K562 (cell line): ENCODE data around the gene NIPA2. TPM values are rescaled to one million over a fixed set of nuclear protein-coding genes. Genes with fewer than 3 reads are reported as not detected.

Experiments
- ATAC-seq: fragments of 200-7000 bp; cut with Tn5 transposase; 3 replicates; pipeline ENCODE4 v1.9.1; 2020; ENCODE audit warnings: moderate library complexity
- BruUV-seq: library from RNA; stranded (reverse); fragments of 400-500 nt; replicated peaks from 2 replicates; lab custom pipeline; 2021; lab: Mats Ljungman, UMichigan
- CTCF ChIA-PET: fragments of 300-600 bp; formaldehyde crosslinking; extraction: SDS; loops from one replicate; lab custom pipeline; 2021; ENCODE audit warnings: low intra/inter-chr PET ratio; lab: Yijun Ruan, JAX
- POLR2A ChIA-PET: fragments of 300-600, 350-650 bp; sonication (Branson Sonifier 250); formaldehyde crosslinking; extraction: SDS; loops from one replicate; lab custom pipeline; 2021; ENCODE audit warnings: antibody characterized with exemption, inconsistent platforms; lab: Yijun Ruan, JAX
- DNase-seq, 4 experiments: peaks; one replicate each; pipeline versions ENCODE4 v3.0.0 to v3.0.0-alpha.2; 2011 to 2018; ENCODE audit warnings: low spot score in 3 of 4, mixed read lengths in 3 of 4; ENCODE audit errors: extremely low read depth in 1 of 4
- FAIRE-seq: peaks from 2 replicates; lab custom pipeline; 2011; peaks lifted over from hg19 to GRCh38; lab: Jason Lieb, UNC
- H2AFZ ChIP-seq: 2 replicates; pipeline ENCODE4 v1.6.0; 2011; ENCODE audit warnings: low read depth, low read length, control low read depth, inconsistent platforms
- H3K27ac ChIP-seq: fragments of 200-600 bp; 3 replicates; pipeline ENCODE4 v1.8.0; 2011; ENCODE audit warnings: low read depth, mild to moderate bottlenecking, control low read depth, inconsistent platforms, low read length, moderate library complexity, mixed read lengths; ENCODE audit errors: extremely low read depth
- H3K27me3 ChIP-seq, 2 experiments: fragments of 300-600 bp in 1 of 2; 2 replicates in 1 of 2; 3 replicates in 1 of 2; pipeline versions ENCODE4 v1.6.0 to v1.8.0; 2011; ENCODE audit warnings: inconsistent platforms in 2 of 2, low read length in 2 of 2, mild to moderate bottlenecking in 1 of 2, mixed read lengths in 1 of 2, moderate library complexity in 1 of 2; ENCODE audit not compliant: control insufficient read depth in 2 of 2, insufficient read depth in 2 of 2
- H3K36me3 ChIP-seq: fragments of 300-600 bp; 3 replicates; pipeline ENCODE4 v1.8.0; 2011; ENCODE audit warnings: mild to moderate bottlenecking, low read length, inconsistent platforms; ENCODE audit not compliant: control insufficient read depth, insufficient read depth
- H3K4me1 ChIP-seq, 2 experiments: fragments of 200-600 bp in 1 of 2; replicated peaks in 1 of 2; 2 replicates in 1 of 2; 3 replicates in 1 of 2; pipeline versions ENCODE4 v1.5.1 to v1.8.0; 2011; ENCODE audit warnings: inconsistent platforms in 2 of 2, low read length in 2 of 2, mild to moderate bottlenecking in 1 of 2, mixed read lengths in 1 of 2, moderate library complexity in 1 of 2; ENCODE audit not compliant: control insufficient read depth in 2 of 2, insufficient read depth in 2 of 2
- H3K4me2 ChIP-seq: 2 replicates; pipeline ENCODE4 v1.6.1; 2011; ENCODE audit warnings: low read length, control low read depth, inconsistent platforms, mixed read lengths; ENCODE audit not compliant: insufficient read depth
- H3K4me3 ChIP-seq: fragments of 200-600 bp; sonication (generic), shearing (Covaris generic); 2 replicates; pipeline ENCODE4 v1.5.1; 2016; ENCODE audit warnings: control low read depth, inconsistent platforms
- H3K79me2 ChIP-seq: fragments of 200-600 bp; 3 replicates; pipeline ENCODE4 v1.8.0; 2011; ENCODE audit warnings: low read length, inconsistent platforms; ENCODE audit not compliant: control insufficient read depth, insufficient read depth
- H3K9ac ChIP-seq, 2 experiments: 2 replicates each; pipeline versions ENCODE4 v1.6.0 to v1.6.1; 2011; ENCODE audit warnings: low read depth in 2 of 2, low read length in 2 of 2, control low read depth in 1 of 2, inconsistent platforms in 1 of 2, mild to moderate bottlenecking in 1 of 2, mixed read lengths in 1 of 2; ENCODE audit not compliant: insufficient read depth in 1 of 2
- H3K9me1 ChIP-seq: one replicate; pipeline ENCODE4 v1.6.0; 2011; ENCODE audit warnings: inconsistent platforms, mild to moderate bottlenecking, low read length, moderate library complexity; ENCODE audit not compliant: control insufficient read depth, insufficient read depth
- H3K9me3 ChIP-seq: replicated peaks from 2 replicates; pipeline ENCODE4 v1.5.1; 2011; ENCODE audit warnings: low read depth, low read length, inconsistent platforms; ENCODE audit not compliant: control insufficient read depth, insufficient read depth
- H4K20me1 ChIP-seq: replicated peaks from 2 replicates; pipeline ENCODE4 v1.6.1; 2011; ENCODE audit warnings: low read length, inconsistent platforms, mixed read lengths; ENCODE audit not compliant: control insufficient read depth, insufficient read depth
- BACH1 ChIP-seq: fragments of 200-800 bp; sonication (Bioruptor generic); IDR thresholded peaks from 2 replicates; pipeline ENCODE4 v1.6.1; 2016; ENCODE audit warnings: missing genetic modification characterization, missing compliant biosample characterization
- CREM ChIP-seq: IDR thresholded peaks from 2 replicates; pipeline ENCODE4 v1.6.1; 2014; ENCODE audit warnings: antibody characterized with exemption, low read depth
- CTBP1 ChIP-seq: fragments of 450-650 bp; IDR thresholded peaks from 2 replicates; pipeline ENCODE4 v1.6.1; 2016; ENCODE audit warnings: borderline replicate concordance
- HCFC1 ChIP-seq: IDR thresholded peaks from 2 replicates; pipeline ENCODE4 v1.6.1; 2012; ENCODE audit warnings: low read depth, low read length, improper control_type of control experiment
- HLTF ChIP-seq: fragments of 450-650 bp; IDR thresholded peaks from 2 replicates; pipeline ENCODE4 v1.6.1; 2016
- MAFF ChIP-seq: IDR thresholded peaks from 2 replicates; pipeline ENCODE4 v1.6.1; 2012; ENCODE audit warnings: low read length, improper control_type of control experiment
- MTF1 ChIP-seq: fragments of 250-450 bp; sonication (Bioruptor Pico); IDR thresholded peaks from 2 replicates; pipeline ENCODE4 v1.9.0; 2021; ENCODE audit warnings: moderate library complexity, mild to moderate bottlenecking, inconsistent platforms, borderline replicate concordance
- RBM39 ChIP-seq: fragments of 200-400 bp; formaldehyde crosslinking; optimal IDR thresholded peaks from 2 replicates; pipeline ENCODE3; 2018; ENCODE audit warnings: low read depth, low read length
- ZNF79 ChIP-seq: fragments of 250-450 bp; sonication (Bioruptor Pico); IDR thresholded peaks from 2 replicates; pipeline ENCODE4 v1.4.0; 2020; ENCODE audit warnings: low read depth, mild to moderate bottlenecking, moderate library complexity
- WGBS: fragments of 100-300 bp; shearing (Covaris generic); methylation state at CpG from one replicate; pipeline ENCODE4 v1.1.6; 2016; ENCODE audit warnings: low coverage, mixed read lengths; ENCODE audit not compliant: insufficient coverage; ENCODE audit errors: missing lambda C conversion rate; 5-methylcytosine and 5-hydroxymethylcytosine counted together
- in situ Hi-C: fragments of 300-500 bp; cut with MboI; formaldehyde crosslinking; loops from 4 replicates; pipeline ENCODE4 v1.15.0; 2018; ENCODE audit warnings: inconsistent platforms, mixed read lengths
- intact Hi-C: fragments of 100-400 bp; cut with micrococcal nuclease; formaldehyde crosslinking; loops from 2 replicates; pipeline ENCODE4 v1.14.2; 2022
- polyA plus RNA-seq, 8 experiments: library from polyadenylated mRNA; depleted of rRNA in 4 of 8; stranded (reverse) in 5 of 8; unstranded in 3 of 8; fragments of >200 nt; fragmentation: Nextera tagmentation in 2 of 8; fragmentation: Illumina TruSeq in 1 of 8; extraction: Ambion mirVana in 2 of 8; extraction: Trizol in 1 of 8; gene quantifications; 2 replicates each; pipeline versions ENCODE4 v1.2.1 to v1.2.3, GENCODE V29; 2011 to 2014; ENCODE audit warnings: inconsistent platforms in 1 of 8, missing spikeins in 1 of 8
- total RNA-seq, 7 experiments: library from RNA; depleted of rRNA in 6 of 7; stranded (reverse); fragments of >200 nt in 6 of 7; fragmentation: Illumina TruSeq in 2 of 7; extraction: Trizol in 2 of 7; gene quantifications; 2 replicates each; pipeline versions ENCODE4 v1.2.1 to v1.2.3, GENCODE V29; 2011 to 2021; ENCODE audit warnings: low replicate concordance in 1 of 7
- TF ChIP-seq, protein P1 (sequence below): sonication (generic); formaldehyde crosslinking; IDR thresholded peaks from 2 replicates; pipeline ENCODE4 v1.8.0; 2023; ENCODE audit warnings: missing genetic modification reagents, mild to moderate bottlenecking, borderline replicate concordance
- TF ChIP-seq, protein P2 (sequence below): sonication (generic); formaldehyde crosslinking; IDR thresholded peaks from 2 replicates; pipeline ENCODE4 v1.8.1; 2023; ENCODE audit warnings: missing genetic modification reagents, mild to moderate bottlenecking, borderline replicate concordance
- TF ChIP-seq, protein P3 (sequence below): fragments of 450-650 bp; IDR thresholded peaks from 2 replicates; pipeline ENCODE4 v1.7.0; 2016; ENCODE audit warnings: borderline replicate concordance

The NIPA2 gene
- total and polyA plus RNA-seq, 9 of the 15 experiments (the other 6 are each of a cell fraction or from before 2014, with no cell fraction given): 18.7 to 107 (median 87.3) TPM

DNA sequence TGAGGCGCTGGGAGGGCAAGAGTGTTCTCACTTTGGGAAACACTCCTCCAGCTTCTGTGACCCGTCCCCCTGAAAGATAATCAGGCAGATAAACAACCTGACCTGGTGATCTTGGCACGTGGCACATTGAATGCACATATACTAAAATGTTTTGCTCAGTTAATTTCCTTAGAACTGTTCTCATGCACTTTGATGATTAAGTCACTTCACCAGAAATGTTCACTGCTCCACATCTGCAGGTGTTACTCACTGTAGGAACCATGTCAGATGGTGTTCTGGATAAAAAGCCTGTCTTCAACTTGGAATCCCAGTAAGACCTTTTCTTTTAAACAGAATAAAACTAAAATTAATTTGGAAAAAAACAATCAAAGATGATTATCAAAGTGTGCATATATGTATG is 24.6 kb upstream of the NIPA2 start:
- H3K27ac ChIP-seq: no peak overlapping the region
- H3K9me3 ChIP-seq: no peaks in the 10 kb centered on the region
- no peak overlapping the region for H3K4me2 ChIP-seq
- H3K9ac ChIP-seq: no peak overlapping the region
- peaks cover 3% of the 10 kb centered on the region for H3K9me1 ChIP-seq
- H3K36me3 ChIP-seq: peaks cover 35% of the 10 kb centered on the region
- no peaks in the 10 kb centered on the region for H3K27me3 ChIP-seq
- POLR2A ChIA-PET: no interaction called here
- no peak overlapping the region for H2AFZ ChIP-seq
- H4K20me1 ChIP-seq: 0 out of 2 replicates have a peak, but pooled peaks cover 5% of the 10 kb centered on the region
- H3K4me1 ChIP-seq: no peaks in the 10 kb centered on the region
- in situ Hi-C loops (no loop called here), intact Hi-C loops (no loop called here)
- ATAC-seq (no peak), DNase-seq (no peak), FAIRE-seq (no peak)
- peaks cover 14% of the 10 kb centered on the region for H3K79me2 ChIP-seq
- 59% methylated on average over 3 of the region's 3 CpGs for WGBS
- CTCF ChIA-PET: no interaction called here
- no TSS peak for BruUV-seq
- no peak overlapping the region for H3K4me3 ChIP-seq
- TF ChIP-seq, protein P1, sequence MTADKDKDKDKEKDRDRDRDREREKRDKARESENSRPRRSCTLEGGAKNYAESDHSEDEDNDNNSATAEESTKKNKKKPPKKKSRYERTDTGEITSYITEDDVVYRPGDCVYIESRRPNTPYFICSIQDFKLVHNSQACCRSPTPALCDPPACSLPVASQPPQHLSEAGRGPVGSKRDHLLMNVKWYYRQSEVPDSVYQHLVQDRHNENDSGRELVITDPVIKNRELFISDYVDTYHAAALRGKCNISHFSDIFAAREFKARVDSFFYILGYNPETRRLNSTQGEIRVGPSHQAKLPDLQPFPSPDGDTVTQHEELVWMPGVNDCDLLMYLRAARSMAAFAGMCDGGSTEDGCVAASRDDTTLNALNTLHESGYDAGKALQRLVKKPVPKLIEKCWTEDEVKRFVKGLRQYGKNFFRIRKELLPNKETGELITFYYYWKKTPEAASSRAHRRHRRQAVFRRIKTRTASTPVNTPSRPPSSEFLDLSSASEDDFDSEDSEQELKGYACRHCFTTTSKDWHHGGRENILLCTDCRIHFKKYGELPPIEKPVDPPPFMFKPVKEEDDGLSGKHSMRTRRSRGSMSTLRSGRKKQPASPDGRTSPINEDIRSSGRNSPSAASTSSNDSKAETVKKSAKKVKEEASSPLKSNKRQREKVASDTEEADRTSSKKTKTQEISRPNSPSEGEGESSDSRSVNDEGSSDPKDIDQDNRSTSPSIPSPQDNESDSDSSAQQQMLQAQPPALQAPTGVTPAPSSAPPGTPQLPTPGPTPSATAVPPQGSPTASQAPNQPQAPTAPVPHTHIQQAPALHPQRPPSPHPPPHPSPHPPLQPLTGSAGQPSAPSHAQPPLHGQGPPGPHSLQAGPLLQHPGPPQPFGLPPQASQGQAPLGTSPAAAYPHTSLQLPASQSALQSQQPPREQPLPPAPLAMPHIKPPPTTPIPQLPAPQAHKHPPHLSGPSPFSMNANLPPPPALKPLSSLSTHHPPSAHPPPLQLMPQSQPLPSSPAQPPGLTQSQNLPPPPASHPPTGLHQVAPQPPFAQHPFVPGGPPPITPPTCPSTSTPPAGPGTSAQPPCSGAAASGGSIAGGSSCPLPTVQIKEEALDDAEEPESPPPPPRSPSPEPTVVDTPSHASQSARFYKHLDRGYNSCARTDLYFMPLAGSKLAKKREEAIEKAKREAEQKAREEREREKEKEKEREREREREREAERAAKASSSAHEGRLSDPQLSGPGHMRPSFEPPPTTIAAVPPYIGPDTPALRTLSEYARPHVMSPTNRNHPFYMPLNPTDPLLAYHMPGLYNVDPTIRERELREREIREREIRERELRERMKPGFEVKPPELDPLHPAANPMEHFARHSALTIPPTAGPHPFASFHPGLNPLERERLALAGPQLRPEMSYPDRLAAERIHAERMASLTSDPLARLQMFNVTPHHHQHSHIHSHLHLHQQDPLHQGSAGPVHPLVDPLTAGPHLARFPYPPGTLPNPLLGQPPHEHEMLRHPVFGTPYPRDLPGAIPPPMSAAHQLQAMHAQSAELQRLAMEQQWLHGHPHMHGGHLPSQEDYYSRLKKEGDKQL (CRISPR knock-in tag): no peak
- TF ChIP-seq HLTF (no peak), MTF1 (CRISPR knock-in tag) (no peak), ZNF79 (CRISPR knock-in tag) (no peak), CTBP1 (no peak), RBM39 (no peak), HCFC1 (no peak), BACH1 (tag) (no peak), MAFF (no peak), CREM (no peak)
- TF ChIP-seq, protein P2, sequence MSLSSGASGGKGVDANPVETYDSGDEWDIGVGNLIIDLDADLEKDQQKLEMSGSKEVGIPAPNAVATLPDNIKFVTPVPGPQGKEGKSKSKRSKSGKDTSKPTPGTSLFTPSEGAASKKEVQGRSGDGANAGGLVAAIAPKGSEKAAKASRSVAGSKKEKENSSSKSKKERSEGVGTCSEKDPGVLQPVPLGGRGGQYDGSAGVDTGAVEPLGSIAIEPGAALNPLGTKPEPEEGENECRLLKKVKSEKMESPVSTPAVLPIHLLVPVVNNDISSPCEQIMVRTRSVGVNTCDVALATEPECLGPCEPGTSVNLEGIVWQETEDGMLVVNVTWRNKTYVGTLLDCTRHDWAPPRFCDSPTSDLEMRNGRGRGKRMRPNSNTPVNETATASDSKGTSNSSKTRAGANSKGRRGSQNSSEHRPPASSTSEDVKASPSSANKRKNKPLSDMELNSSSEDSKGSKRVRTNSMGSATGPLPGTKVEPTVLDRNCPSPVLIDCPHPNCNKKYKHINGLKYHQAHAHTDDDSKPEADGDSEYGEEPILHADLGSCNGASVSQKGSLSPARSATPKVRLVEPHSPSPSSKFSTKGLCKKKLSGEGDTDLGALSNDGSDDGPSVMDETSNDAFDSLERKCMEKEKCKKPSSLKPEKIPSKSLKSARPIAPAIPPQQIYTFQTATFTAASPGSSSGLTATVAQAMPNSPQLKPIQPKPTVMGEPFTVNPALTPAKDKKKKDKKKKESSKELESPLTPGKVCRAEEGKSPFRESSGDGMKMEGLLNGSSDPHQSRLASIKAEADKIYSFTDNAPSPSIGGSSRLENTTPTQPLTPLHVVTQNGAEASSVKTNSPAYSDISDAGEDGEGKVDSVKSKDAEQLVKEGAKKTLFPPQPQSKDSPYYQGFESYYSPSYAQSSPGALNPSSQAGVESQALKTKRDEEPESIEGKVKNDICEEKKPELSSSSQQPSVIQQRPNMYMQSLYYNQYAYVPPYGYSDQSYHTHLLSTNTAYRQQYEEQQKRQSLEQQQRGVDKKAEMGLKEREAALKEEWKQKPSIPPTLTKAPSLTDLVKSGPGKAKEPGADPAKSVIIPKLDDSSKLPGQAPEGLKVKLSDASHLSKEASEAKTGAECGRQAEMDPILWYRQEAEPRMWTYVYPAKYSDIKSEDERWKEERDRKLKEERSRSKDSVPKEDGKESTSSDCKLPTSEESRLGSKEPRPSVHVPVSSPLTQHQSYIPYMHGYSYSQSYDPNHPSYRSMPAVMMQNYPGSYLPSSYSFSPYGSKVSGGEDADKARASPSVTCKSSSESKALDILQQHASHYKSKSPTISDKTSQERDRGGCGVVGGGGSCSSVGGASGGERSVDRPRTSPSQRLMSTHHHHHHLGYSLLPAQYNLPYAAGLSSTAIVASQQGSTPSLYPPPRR: no peak
- TF ChIP-seq, protein P3, sequence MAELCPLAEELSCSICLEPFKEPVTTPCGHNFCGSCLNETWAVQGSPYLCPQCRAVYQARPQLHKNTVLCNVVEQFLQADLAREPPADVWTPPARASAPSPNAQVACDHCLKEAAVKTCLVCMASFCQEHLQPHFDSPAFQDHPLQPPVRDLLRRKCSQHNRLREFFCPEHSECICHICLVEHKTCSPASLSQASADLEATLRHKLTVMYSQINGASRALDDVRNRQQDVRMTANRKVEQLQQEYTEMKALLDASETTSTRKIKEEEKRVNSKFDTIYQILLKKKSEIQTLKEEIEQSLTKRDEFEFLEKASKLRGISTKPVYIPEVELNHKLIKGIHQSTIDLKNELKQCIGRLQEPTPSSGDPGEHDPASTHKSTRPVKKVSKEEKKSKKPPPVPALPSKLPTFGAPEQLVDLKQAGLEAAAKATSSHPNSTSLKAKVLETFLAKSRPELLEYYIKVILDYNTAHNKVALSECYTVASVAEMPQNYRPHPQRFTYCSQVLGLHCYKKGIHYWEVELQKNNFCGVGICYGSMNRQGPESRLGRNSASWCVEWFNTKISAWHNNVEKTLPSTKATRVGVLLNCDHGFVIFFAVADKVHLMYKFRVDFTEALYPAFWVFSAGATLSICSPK: no peak
